Gastrocnemius medialis (tissue), 4 donors: ENCODE data around the gene TRAK1. TPM values are rescaled to one million over a fixed set of nuclear protein-coding genes. Genes with fewer than 3 reads are reported as not detected.

ENCODE experiments used
- ATAC-seq, 2 donors: fragments of 150-250 bp; one replicate each; pipeline ENCODE4 v1.9.1; 2016
- DNase-seq, 2 donors: peaks; one replicate each; pipeline ENCODE4 v3.0.0-alpha.2; 2019
- H3K27ac ChIP-seq, 4 donors: fragments of 200-600 bp; sonication (generic); 1 replicate in 1 of 4; 2 replicates in 3 of 4; pipeline ENCODE4 v1.5.1; 2016 to 2018; ENCODE audit warnings: mild to moderate bottlenecking in 2 of 4, moderate library complexity in 1 of 4
- H3K27me3 ChIP-seq, 3 donors: fragments of 200-600 bp; sonication (generic) in 2 of 3; 1 replicate in 1 of 3; 2 replicates in 2 of 3; pipeline versions ENCODE4 v1.5.1 to v1.6.0; 2016 to 2019; ENCODE audit warnings: mild to moderate bottlenecking in 1 of 3, moderate library complexity in 1 of 3
- H3K36me3 ChIP-seq, 2 donors: fragments of 200-600 bp; sonication (generic) in 1 of 2; one replicate each; pipeline ENCODE4 v1.5.1; 2017 to 2018
- H3K4me1 ChIP-seq, 2 donors: fragments of 200-600 bp; sonication (generic) in 1 of 2; one replicate each; pipeline ENCODE4 v1.5.1; 2016 to 2017; ENCODE audit warnings: mild to moderate bottlenecking in 2 of 2
- H3K4me3 ChIP-seq, 4 donors: fragments of 200-600 bp; sonication (generic) in 3 of 4; 1 replicate in 1 of 4; 2 replicates in 3 of 4; pipeline ENCODE4 v1.5.1; 2016 to 2019; ENCODE audit warnings: mild to moderate bottlenecking in 2 of 4
- H3K9me3 ChIP-seq, 3 donors: fragments of 200-600 bp; sonication (generic) in 2 of 3; 1 replicate in 1 of 3; 2 replicates in 2 of 3; pipeline ENCODE4 v1.5.1; 2016 to 2019
- POLR2A ChIP-seq, 2 donors: fragments of 450-650 bp; IDR thresholded peaks; one replicate each; pipeline ENCODE4 v1.6.1; 2017; ENCODE audit warnings: antibody characterized with exemption in 2 of 2, mild to moderate bottlenecking in 2 of 2, moderate library complexity in 2 of 2
- in situ Hi-C, 4 donors: fragments of 200-750 bp; cut with MboI; loops; one replicate each; pipeline versions ENCODE4 v1.15.0 to v1.8.0; 2017; ENCODE audit warnings: low sequenced_read_pairs in 4 of 4
- intact Hi-C: fragments of 100-400 bp; cut with DNase I; formaldehyde crosslinking; loops from one replicate; pipeline ENCODE4 v1.15.1; 2023; ENCODE audit warnings: low total_unique reads
- total RNA-seq, 4 donors: library from RNA; depleted of rRNA; stranded (reverse); fragments of >200 nt; gene quantifications; one replicate each; pipeline versions ENCODE4 v1.1.0 to v1.2.3, GENCODE V29; 2016
- TF ChIP-seq, protein P1 (sequence below), 5 experiments: fragments of 450-650 bp in 3 of 5; fragments of 200-600 bp in 2 of 5; sonication (generic) in 2 of 5; IDR thresholded peaks in 4 of 5; conservative IDR thresholded peaks in 1 of 5; 1 replicate in 4 of 5; 2 replicates in 1 of 5; pipeline ENCODE4 v1.5.1; 2016 to 2019; ENCODE audit warnings: antibody characterized with exemption in 5 of 5, mild to moderate bottlenecking in 3 of 5, moderate library complexity in 3 of 5

The TRAK1 gene
- total RNA-seq, 4 donors from 2014 or later = 59.5 to 109 (median 98.6) TPM

DNA sequence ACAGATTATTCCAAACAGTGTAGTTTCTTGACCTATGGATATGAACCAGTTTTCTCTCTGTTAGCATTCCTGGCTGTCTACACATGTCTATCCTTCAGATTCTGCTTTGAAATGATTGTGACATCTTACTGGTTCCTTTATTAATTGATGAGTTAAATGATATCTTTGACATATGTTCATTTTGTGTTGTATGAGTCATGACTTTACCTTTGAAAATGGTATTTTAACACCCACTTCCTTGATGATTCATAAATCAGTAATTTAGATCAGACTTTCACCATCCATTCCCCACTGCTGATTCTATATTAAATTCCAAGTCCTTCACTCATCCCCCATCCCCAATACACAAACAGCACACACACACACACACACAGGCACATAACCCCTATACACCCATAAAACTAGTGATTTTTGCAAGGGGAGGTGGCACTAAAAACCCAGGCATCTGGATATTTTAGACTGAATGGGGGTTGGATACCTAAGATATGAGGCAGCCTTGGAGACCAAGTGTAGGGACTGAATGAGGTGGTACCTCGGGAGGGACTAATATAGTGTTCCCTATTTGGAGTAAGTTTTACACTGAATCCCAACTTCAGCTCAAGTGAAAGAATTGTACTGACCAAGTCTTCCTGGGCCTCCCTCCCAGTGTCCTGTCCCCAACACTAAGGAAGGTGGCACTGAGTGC is 165.1 kb downstream of the TRAK1 start:
- ATAC-seq = no peak
- intact Hi-C loops = no loop called here
- Histone ChIP-seq H3K27ac (no peak overlapping the region), H3K4me3 (no peak overlapping the region), H3K4me1 (no peaks in the 10 kb centered on the region), H3K27me3 (peaks cover 0 to 14% (median 8%) of the 10 kb centered on the region in 3 donors), H3K36me3 (no peaks in the 10 kb centered on the region), H3K9me3 (no peaks in the 10 kb centered on the region)
- in situ Hi-C loops = loop anchor here in 1 of 4 donors (10.0 kb wide), 1 partner anchor 189 kb away; no protein-coding TSS in a partner anchor
- TF ChIP-seq, protein P1, sequence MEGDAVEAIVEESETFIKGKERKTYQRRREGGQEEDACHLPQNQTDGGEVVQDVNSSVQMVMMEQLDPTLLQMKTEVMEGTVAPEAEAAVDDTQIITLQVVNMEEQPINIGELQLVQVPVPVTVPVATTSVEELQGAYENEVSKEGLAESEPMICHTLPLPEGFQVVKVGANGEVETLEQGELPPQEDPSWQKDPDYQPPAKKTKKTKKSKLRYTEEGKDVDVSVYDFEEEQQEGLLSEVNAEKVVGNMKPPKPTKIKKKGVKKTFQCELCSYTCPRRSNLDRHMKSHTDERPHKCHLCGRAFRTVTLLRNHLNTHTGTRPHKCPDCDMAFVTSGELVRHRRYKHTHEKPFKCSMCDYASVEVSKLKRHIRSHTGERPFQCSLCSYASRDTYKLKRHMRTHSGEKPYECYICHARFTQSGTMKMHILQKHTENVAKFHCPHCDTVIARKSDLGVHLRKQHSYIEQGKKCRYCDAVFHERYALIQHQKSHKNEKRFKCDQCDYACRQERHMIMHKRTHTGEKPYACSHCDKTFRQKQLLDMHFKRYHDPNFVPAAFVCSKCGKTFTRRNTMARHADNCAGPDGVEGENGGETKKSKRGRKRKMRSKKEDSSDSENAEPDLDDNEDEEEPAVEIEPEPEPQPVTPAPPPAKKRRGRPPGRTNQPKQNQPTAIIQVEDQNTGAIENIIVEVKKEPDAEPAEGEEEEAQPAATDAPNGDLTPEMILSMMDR (IDR thresholded peaks at IDR 0.05 in 4 of 5, conservative IDR thresholded peaks at IDR 0.05 in 1 of 5) = no peak
- no peak for TF ChIP-seq POLR2A (IDR thresholded peaks at IDR 0.05)
- DNase-seq = no peak

DNA sequence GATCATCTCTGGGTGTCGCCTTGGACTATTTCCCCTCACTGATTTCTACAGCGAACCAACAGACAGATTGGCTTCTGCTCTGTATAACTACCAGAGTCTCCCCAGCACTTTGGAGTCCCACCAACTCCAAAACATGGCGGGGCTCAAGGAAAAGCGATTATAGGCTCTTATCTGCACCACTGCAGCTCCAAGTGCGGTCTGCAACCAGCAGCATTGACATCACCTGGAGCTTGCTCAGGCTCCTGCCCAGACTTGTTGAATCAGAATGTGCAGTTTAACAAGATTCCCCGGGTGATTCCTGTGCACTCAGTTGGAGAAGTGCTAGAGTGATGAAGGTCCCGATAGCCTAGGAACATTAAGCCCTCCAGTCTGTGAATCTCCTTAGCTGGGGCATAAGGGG is 165.8 kb downstream of the TRAK1 start:
- H3K4me3 ChIP-seq = no peak overlapping the region
- intact Hi-C loops = no loop called here
- DNase-seq = no peak
- H3K9me3 ChIP-seq = no peaks in the 10 kb centered on the region
- TF ChIP-seq POLR2A (IDR thresholded peaks at IDR 0.05) = no peak
- TF ChIP-seq, protein P1 (IDR thresholded peaks at IDR 0.05 in 4 of 5, conservative IDR thresholded peaks at IDR 0.05 in 1 of 5) = no peak
- peaks cover 0 to 14% (median 11%) of the 10 kb centered on the region in 3 donors for H3K27me3 ChIP-seq
- in situ Hi-C loops = loop anchor here in 1 of 4 donors (10.0 kb wide), 1 partner anchor 188 kb away; no protein-coding TSS in a partner anchor
- ATAC-seq = no peak
- no peak overlapping the region for H3K27ac ChIP-seq
- H3K4me1 ChIP-seq = no peaks in the 10 kb centered on the region
- H3K36me3 ChIP-seq = no peaks in the 10 kb centered on the region

DNA sequence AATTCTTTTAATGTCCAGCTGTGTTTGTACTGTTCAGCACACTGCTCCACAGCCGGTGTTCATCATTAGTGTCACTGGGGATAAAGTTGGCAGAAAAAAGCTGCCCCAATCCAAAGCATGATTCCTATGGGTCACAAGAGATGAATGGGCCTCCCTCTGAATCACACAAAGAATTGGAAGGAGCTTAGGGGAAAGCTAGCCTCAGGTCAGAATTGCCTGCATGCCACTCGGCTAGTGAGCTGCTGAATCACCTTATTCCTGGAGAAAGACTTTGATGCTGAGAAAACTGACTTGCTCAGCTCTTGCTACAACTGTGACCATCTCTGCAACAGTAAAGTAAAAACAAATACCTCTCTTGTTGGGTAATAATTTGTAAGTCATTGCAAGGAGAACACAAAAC is 171.4 kb downstream of the TRAK1 start:
- DNase-seq = no peak
- intact Hi-C loops = no loop called here
- H3K27me3 ChIP-seq = peaks cover 34 to 52% (median 49%) of the 10 kb centered on the region in 3 donors
- no peaks in the 10 kb centered on the region for H3K36me3 ChIP-seq
- H3K4me1 ChIP-seq = no peaks in the 10 kb centered on the region
- no peak overlapping the region for H3K4me3 ChIP-seq
- TF ChIP-seq, protein P1 (IDR thresholded peaks at IDR 0.05 in 4 of 5, conservative IDR thresholded peaks at IDR 0.05 in 1 of 5) = no peak
- no peak for TF ChIP-seq POLR2A (IDR thresholded peaks at IDR 0.05)
- in situ Hi-C loops = no loop called here
- ATAC-seq = no peak
- no peak overlapping the region for H3K27ac ChIP-seq
- H3K9me3 ChIP-seq = no peaks in the 10 kb centered on the region

DNA sequence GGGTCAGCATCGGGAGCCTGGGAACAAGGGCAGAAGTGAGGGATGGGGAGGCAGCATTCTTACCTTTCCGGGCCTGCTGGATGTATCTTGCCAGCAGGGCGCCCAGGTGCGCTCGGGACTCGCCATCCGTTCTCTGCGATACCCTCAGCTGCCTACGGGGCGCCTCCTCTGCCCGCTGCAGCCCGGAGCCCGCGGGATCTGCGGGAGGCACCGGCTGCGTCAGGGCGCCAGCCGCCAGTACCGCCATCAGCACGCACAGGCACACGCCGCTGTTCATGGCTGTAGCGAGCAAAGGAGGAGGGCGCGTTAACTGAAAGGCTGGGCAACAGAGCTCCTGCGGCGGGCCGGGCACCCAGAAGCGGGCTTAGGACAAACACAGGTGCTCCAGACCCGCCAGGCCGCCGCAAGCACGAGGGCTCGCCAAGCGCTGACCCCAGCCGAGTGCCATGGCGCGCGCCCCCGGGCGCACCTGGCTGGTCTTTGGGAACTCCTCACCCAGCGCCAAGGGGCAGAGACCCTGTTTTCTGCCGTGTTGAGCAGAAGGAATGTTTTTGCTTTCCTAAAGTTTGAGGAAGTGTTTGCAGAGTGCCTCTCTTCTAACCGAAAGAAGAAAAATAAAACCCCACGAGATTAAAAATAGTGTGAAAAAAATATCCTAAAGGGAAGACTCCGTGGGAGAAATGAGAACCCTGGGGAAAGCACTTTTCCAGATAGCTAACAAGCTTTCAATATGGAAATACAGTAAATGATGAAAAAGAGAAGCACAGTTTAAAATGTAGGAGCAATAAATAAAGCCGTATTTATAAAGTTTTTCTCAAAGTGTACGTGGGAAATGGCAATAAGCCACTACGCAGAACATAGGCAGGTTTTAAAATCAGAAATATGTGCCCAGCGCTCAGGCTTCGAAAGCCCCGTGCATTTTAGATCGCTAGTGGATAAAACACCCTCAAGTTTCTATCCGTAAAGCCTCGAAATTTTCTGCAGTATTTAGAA is 172.5 kb downstream of the TRAK1 start:
- TF ChIP-seq, protein P1 (IDR thresholded peaks at IDR 0.05 in 4 of 5, conservative IDR thresholded peaks at IDR 0.05 in 1 of 5) = no peak
- TF ChIP-seq POLR2A (IDR thresholded peaks at IDR 0.05) = no peak
- Histone ChIP-seq H3K4me3 (peak overlapping the region in 3 of 4 donors; percentile 24 to 28 (median 26)), H3K27me3 (peaks cover 34 to 55% (median 49%) of the 10 kb centered on the region in 3 donors), H3K4me1 (no peaks in the 10 kb centered on the region), H3K36me3 (no peaks in the 10 kb centered on the region), H3K27ac (no peak overlapping the region), H3K9me3 (no peaks in the 10 kb centered on the region)
- DNase-seq (no peak), ATAC-seq (no peak)
- in situ Hi-C loops (no loop called here), intact Hi-C loops (no loop called here)
